NCI-H2227 treated with DMSO at 0.1 percent for 48 hours (cell line): ENCODE results near the gene PCDHB5.
"Not testable (repeated sequence)": the region's sequence is repeated elsewhere in the genome, so short reads cannot be mapped to it uniquely, and the experiment has no call there.

Experiments
- DNase-seq: peaks from one replicate; lab custom pipeline; 2025; lab: John Stamatoyannopoulos, UW

The PCDHB5 gene

DNA sequence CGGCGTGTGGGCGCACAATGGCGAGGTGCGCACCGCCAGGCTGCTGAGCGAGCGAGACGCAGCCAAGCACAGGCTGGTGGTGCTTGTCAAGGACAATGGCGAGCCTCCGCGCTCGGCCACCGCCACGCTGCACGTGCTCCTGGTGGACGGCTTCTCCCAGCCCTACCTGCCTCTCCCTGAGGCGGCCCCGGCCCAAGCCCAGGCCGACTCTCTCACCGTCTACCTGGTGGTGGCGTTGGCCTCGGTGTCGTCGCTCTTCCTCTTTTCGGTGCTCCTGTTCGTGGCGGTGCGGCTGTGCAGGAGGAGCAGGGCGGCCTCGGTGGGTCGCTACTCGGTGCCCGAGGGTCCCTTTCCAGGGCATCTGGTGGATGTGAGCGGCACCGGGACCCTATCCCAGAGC lies 17.1 kb downstream of the PCDHB5 start:
- DNase-seq: not testable (repeated sequence)

DNA sequence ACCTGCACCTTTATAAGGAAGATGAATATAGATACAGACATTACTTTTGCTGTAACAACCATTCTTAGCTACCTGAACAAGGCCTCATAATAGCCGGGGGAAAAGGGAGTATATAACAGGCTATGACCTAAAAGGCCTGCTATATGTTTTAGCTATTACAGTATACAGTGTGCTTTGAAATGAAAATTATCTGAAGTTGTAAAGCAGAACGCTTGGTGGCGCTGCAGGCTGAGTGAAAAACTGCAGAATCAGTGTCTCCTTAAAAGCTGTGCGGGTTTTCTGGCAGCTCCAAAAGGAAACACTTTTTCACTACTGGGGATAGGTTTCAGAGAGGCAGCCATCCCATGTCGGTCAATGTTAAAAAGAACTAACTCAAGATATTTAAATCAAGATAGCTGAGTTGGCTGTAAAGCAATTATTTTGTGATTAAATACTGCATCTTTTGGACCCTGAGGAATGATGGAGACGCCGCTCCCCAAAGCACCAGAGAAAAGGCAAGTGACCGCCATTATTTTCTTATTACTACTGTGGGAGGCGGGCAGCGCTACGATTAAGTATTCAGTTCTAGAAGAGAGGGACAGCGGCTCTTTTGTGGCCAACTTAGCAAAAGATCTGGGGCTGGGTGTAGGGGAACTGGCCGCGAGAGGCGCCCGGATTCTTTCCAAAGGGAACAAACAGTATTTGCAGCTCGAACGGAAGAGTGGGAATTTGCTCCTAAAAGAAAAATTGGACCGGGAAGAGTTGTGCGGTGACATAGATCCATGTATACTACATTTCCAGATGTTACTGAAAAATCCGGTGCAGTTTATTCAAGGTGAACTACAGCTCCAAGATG lies 20.8 kb downstream of the PCDHB5 start:
- peak; percentile 9 for DNase-seq

GRCh38 chr5:141157356-141157755 lies 22.4 kb downstream of the PCDHB5 start:
- DNase-seq: not testable (repeated sequence)

GRCh38 chr5:141157901-141158300 lies 22.9 kb downstream of the PCDHB5 start:
- not testable (repeated sequence) for DNase-seq

DNA sequence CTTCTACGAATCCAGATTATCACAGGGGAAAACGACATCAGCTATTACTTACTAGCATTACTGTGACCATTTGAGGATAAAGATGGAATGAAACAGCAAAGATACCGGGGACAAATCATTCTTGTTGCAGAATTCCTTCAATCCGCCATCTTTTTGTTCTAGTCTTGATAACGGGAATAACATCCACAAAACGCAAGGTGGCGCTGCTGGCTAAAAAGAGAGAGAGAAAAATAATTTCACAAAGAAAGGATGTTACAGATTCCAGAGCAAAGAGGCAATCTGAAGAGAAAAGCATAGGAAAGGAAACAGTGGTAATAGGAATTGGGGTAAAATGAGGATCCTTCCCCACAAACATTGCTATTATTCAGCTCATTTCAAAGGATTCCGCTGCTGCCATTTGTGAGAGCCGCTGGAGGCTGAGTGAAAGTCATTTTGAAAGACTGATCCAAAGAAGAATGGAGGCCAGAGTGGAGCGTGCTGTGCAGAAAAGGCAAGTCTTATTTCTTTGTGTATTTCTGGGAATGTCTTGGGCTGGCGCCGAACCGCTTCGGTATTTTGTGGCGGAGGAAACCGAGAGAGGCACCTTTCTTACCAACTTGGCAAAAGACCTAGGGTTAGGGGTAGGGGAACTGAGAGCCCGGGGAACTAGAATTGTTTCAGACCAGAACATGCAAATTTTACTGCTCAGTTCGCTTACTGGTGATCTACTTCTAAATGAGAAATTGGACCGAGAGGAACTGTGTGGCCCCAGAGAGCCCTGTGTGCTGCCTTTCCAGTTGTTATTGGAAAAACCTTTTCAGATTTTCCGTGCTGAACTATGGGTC lies 37.6 kb downstream of the PCDHB5 start, which contains the start of gene PCDHB7:
TSS of gene PCDHB7 (plus strand) at position 264 of the 824 bp plus-strand sequence. CDS start at position 456, 192 bp downstream.
- peak; percentile 21 for DNase-seq

DNA sequence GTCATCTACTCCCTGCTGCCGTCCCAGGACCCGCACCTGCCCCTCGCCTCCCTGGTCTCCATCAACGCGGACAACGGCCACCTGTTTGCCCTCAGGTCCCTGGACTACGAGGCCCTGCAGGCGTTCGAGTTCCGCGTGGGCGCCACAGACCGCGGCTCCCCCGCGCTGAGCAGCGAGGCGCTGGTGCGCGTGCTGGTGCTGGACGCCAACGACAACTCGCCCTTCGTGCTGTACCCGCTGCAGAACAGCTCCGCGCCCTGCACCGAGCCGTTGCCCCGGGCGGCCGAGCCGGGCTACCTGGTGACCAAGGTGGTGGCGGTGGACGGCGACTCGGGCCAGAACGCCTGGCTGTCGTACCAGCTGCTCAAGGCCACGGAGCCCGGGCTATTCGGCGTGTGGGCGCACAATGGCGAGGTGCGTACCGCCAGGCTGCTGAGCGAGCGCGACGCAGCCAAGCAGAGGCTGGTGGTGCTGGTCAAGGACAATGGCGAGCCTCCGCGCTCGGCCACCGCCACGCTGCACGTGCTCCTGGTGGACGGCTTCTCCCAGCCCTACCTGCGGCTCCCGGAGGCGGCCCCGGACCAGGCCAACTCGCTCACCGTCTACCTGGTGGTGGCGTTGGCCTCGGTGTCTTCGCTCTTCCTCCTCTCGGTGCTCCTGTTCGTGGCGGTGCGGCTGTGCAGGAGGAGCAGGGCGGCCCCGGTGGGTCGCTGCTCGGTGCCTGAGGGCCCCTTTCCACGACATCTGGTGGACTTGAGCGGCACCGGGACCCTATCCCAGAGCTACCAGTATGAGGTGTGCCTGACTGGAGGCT lies 39.5 kb downstream of the PCDHB5 start:
- not testable (repeated sequence) for DNase-seq

DNA sequence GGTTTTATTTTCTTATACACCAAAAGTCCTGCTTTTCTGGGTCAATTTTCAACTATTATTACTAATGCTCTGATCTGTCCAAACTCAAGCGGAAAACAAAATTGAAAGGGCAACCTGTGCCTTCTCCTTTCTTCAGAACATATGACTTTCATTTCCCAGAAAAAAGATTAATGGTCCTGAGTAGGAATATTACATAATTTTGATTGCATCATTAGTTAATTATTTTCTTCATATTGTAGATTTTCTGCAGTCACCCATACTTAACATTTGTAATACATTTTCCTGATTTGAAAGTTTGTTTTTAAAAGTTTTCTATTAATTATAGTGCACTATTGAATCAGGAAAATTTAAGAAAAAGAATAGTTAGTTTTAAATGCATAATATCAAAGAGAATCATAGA lies 40.9 kb downstream of the PCDHB5 start:
- DNase-seq: no peak

- DNase-seq: not testable (repeated sequence)
Observed at GRCh38 chr5:141177577-141178191, 42.7 kb downstream of the PCDHB5 start, which contains the start of gene PCDHB8. PCDHB8 (plus strand) TSS chr5:141177790; CDS start chr5:141178035, 245 bp downstream.

DNA sequence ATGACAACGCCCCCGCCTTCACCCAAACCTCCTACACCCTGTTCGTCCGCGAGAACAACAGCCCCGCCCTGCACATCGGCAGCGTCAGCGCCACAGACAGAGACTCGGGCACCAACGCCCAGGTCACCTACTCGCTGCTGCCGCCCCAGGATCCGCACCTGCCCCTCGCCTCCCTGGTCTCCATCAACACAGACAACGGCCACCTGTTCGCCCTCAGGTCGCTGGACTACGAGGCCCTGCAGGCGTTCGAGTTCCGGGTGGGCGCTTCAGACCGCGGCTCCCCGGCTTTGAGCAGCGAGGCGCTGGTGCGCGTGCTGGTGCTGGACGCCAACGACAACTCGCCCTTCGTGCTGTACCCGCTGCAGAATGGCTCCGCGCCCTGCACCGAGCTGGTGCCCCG lies 44.4 kb downstream of the PCDHB5 start:
- DNase-seq: not testable (repeated sequence)

GRCh38 chr5:141179876-141180275 lies 44.9 kb downstream of the PCDHB5 start:
- DNase-seq: not testable (repeated sequence)

DNA sequence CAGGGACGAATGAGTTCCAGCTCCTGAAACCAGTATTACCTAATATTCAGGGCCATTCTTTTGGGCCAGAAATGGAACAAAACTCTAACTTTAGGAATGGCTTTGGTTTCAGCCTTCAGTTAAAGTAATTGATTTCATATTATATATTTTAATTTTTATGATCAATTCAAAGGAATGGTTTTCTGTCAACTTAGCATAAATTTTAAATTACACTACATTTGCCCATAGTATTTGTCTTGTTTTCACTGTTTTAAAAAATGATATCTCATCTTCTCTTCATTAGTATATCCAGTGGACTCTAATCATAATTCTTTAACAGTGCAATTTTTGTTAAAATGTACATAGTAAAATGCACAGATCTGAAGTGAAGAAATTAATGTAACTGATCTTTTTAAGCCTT lies 45.3 kb downstream of the PCDHB5 start:
- no peak for DNase-seq

DNA sequence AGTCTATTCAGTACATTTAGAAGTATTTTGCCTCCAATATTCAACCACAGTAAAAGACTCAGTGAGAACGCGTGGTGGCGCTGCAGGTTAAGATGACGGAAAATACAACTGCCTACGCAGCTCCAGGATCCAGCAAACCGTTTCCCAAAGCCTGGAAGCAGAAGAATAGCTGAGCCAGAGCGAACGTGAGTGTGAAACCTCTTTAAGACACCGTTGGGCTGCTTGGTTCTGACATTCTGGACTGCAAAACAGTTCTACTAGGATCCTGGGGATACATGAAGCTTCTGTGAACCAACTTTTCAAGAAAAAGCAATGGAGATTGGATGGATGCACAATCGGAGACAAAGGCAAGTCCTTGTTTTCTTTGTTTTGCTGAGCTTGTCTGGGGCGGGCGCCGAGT lies 47.2 kb downstream of the PCDHB5 start, which contains the start of gene PCDHB16:
TSS of gene PCDHB16 (plus strand) at position 140 of the 400 bp plus-strand sequence. CDS start at position 313, 173 bp downstream.
- DNase-seq: no peak

GRCh38 chr5:141184117-141184855 lies 49.3 kb downstream of the PCDHB5 start:
- DNase-seq: not testable (repeated sequence)

DNA sequence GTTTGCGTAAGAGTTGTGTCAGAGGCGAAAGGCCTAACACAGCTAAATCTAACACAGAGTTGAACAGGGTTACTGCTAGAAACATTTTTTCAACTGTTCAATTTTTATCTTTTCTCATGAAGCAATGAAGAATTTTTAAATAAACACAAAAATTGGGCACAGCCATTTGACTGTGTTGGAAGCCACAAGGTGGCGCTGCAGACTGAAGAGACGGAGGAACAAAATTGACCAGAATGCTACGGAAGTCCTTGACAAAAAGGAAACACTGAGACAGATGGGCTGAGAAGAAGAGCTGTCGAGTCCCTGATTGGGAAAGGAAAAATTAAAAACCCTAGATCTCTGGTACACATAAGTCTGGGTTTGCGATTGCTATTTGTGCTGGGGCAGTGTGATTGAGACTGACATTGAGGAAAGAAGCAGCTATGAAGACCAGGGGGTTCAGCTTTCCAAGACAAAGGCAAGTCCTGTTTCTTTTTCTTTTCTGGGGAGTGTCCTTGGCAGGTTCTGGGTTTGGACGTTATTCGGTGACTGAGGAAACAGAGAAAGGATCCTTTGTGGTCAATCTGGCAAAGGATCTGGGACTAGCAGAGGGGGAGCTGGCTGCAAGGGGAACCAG lies 52.0 kb downstream of the PCDHB5 start, which contains the start of gene PCDHB9:
TSS of gene PCDHB9 (plus strand) at position 265 of the 616 bp plus-strand sequence. CDS start at position 423, 158 bp downstream.
- DNase-seq: peak; percentile 49
